Smooth muscle cell (in vitro differentiated cells): Measurements from ENCODE around the gene PRDM7. TPM values are rescaled to one million over a fixed set of nuclear protein-coding genes. Genes with fewer than 3 reads are reported as not detected.

ENCODE experiments used
- DNase-seq: peaks from one replicate; lab custom pipeline; 2025; ENCODE audit not compliant: unreplicated experiment; lab: John Stamatoyannopoulos, UW
- H2AFZ ChIP-seq: fragments of 200-600 bp; sonication (generic); 2 replicates; pipeline ENCODE4 v1.6.0; 2016; ENCODE audit warnings: antibody characterized with exemption, low read depth, mild to moderate bottlenecking
- H3F3A ChIP-seq: fragments of 200-600 bp; sonication (generic); 2 replicates; pipeline ENCODE4 v1.6.0; 2017; ENCODE audit warnings: antibody characterized with exemption, low read depth
- H3K27ac ChIP-seq: fragments of 200-600 bp; sonication (generic); 2 replicates; pipeline ENCODE4 v1.5.1; 2016; ENCODE audit warnings: low read depth, mild to moderate bottlenecking
- H3K27me3 ChIP-seq: fragments of 200-600 bp; sonication (generic); 2 replicates; pipeline ENCODE4 v1.6.1; 2016; ENCODE audit warnings: low read depth, mild to moderate bottlenecking
- H3K36me3 ChIP-seq: fragments of 200-600 bp; sonication (generic); 2 replicates; pipeline ENCODE4 v1.5.1; 2016; ENCODE audit warnings: low read depth
- H3K4me1 ChIP-seq: fragments of 200-600 bp; sonication (generic); 2 replicates; pipeline ENCODE4 v1.5.1; 2016; ENCODE audit warnings: low read depth
- H3K4me2 ChIP-seq: fragments of 200-600 bp; sonication (generic); 2 replicates; pipeline ENCODE4 v1.6.0; 2016; ENCODE audit warnings: mild to moderate bottlenecking
- H3K4me3 ChIP-seq: fragments of 200-600 bp; sonication (generic); 2 replicates; pipeline ENCODE4 v1.5.1; 2016; ENCODE audit warnings: mild to moderate bottlenecking
- H3K79me2 ChIP-seq: fragments of 200-600 bp; sonication (generic); 2 replicates; pipeline ENCODE4 v1.6.0; 2016; ENCODE audit warnings: low read depth, mild to moderate bottlenecking
- H3K9ac ChIP-seq: fragments of 200-600 bp; sonication (generic); 2 replicates; pipeline ENCODE4 v1.6.0; 2016; ENCODE audit warnings: low read depth
- H3K9me3 ChIP-seq: fragments of 200-600 bp; sonication (generic); replicated peaks from 2 replicates; pipeline ENCODE4 v1.5.1; 2016; ENCODE audit warnings: low read depth
- H4K20me1 ChIP-seq: fragments of 200-600 bp; sonication (generic); 2 replicates; pipeline ENCODE4 v1.6.0; 2016; ENCODE audit warnings: low read depth
- CTCF ChIP-seq: fragments of 200-600 bp; sonication (generic); IDR thresholded peaks from 2 replicates; pipeline ENCODE4 v1.5.1; 2017; ENCODE audit warnings: borderline replicate concordance, mild to moderate bottlenecking, antibody characterized with exemption; ENCODE audit not compliant: insufficient read depth, poor library complexity, severe bottlenecking
- WGBS: methylation state at CpG from one replicate; pipeline ENCODE4 v1.1.7; 2016; ENCODE audit warnings: low lambda C conversion rate; 5-methylcytosine and 5-hydroxymethylcytosine counted together
- polyA plus RNA-seq: library from polyadenylated mRNA; unstranded; fragments of >200 nt; fragmentation: Nextera tagmentation; extraction: Ambion mirVana; gene quantifications from 2 replicates; pipeline ENCODE4 v1.2.1, GENCODE V29; 2016
- total RNA-seq: library from RNA; depleted of rRNA; stranded (reverse); fragments of >200 nt; gene quantifications from 2 replicates; pipeline ENCODE4 v1.2.3, GENCODE V29; 2014

PRDM7 gene
- total and polyA plus RNA-seq, 2 experiments from 2014 or later: not detected

GRCh38 chr16:90043526-90043925 lies 33.6 kb downstream of the PRDM7 start:
- no peak overlapping the region for H3K9ac ChIP-seq
- H3K4me2 ChIP-seq: no peak overlapping the region
- no peak for TF ChIP-seq CTCF
- 88% methylated on average over 20 of the region's 20 CpGs for WGBS
- no peaks in the 10 kb centered on the region for H3K9me3 ChIP-seq
- no peaks in the 10 kb centered on the region for H4K20me1 ChIP-seq
- H3K36me3 ChIP-seq: no peaks in the 10 kb centered on the region
- no peak overlapping the region for H3K27ac ChIP-seq
- H3K27me3 ChIP-seq: no peaks in the 10 kb centered on the region
- no peak overlapping the region for H3K4me3 ChIP-seq
- no peak for DNase-seq
- no peaks in the 10 kb centered on the region for H3K79me2 ChIP-seq
- H2AFZ ChIP-seq: no peak overlapping the region
- no peaks in the 10 kb centered on the region for H3F3A ChIP-seq
- peaks cover 9% of the 10 kb centered on the region for H3K4me1 ChIP-seq

GRCh38 chr16:90042946-90043514 lies 34.1 kb downstream of the PRDM7 start:
- Histone ChIP-seq H3K36me3 (no peaks in the 10 kb centered on the region), H3K4me1 (peaks cover 9% of the 10 kb centered on the region), H3K27ac (no peak overlapping the region), H3K4me2 (no peak overlapping the region), H2AFZ (no peak overlapping the region), H3K79me2 (no peaks in the 10 kb centered on the region), H4K20me1 (no peaks in the 10 kb centered on the region), H3K27me3 (no peaks in the 10 kb centered on the region), H3K4me3 (no peak overlapping the region), H3K9me3 (no peaks in the 10 kb centered on the region), H3K9ac (no peak overlapping the region), H3F3A (no peaks in the 10 kb centered on the region)
- DNase-seq: no peak
- no peak for TF ChIP-seq CTCF
- WGBS: 88% methylated on average over 19 of the region's 19 CpGs

- Histone ChIP-seq H3K4me2 (no peak overlapping the region), H3K79me2 (no peaks in the 10 kb centered on the region)
- DNase-seq: no peak
Measured at GRCh38 chr16:90041896-90042473, 35.1 kb downstream of the PRDM7 start.

More at GRCh38 chr16:90041896-90042473, 35.1 kb downstream of the PRDM7 start:
- Histone ChIP-seq H2AFZ (no peak overlapping the region), H3K27ac (no peak overlapping the region), H3K27me3 (no peaks in the 10 kb centered on the region), H3K4me1 (peaks cover 4% of the 10 kb centered on the region), H3K4me3 (no peak overlapping the region), H4K20me1 (no peaks in the 10 kb centered on the region), H3K9ac (no peak overlapping the region), H3K9me3 (no peaks in the 10 kb centered on the region), H3K36me3 (no peaks in the 10 kb centered on the region), H3F3A (no peaks in the 10 kb centered on the region)
- 89% methylated on average over 16 of the region's 16 CpGs for WGBS
- TF ChIP-seq CTCF: no peak
